Measurements from ENCODE around the gene TTC13. TPM values are rescaled to one million over a fixed set of nuclear protein-coding genes. Genes with fewer than 3 reads are reported as not detected.
"Not testable (repeated sequence)": the region's sequence is repeated elsewhere in the genome, so short reads cannot be mapped to it uniquely, and the experiment has no call there.

TTC13 gene
- total RNA-seq, 1 donor from 2014 or later, result 18.6 TPM

DNA sequence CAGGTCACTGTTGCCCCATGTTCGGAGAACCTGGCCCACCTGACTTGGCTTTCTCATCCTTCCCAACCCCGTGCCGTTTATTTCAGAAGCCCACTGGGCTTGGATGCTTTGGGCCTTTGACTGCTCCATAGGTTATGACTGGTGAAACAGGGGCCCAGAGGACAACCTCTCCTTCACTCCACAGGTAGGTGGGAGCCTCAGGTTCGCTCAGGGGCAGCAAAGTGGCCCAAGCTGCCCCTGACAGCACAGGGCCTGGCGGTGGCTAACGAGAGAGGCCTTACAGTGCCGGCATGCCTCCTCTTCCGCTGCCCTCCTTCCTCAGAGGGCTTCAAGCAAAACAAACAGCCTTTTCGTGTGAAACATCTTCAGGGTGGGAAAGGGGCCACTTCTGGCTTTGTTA lies 44.5 kb upstream of the TTC13 start:
- Histone ChIP-seq H3K27ac (no peak overlapping the region), H3K9me3 (no peaks in the 10 kb centered on the region), H3K36me3 (peaks cover 5% of the 10 kb centered on the region), H3K4me3 (no peak overlapping the region), H3K27me3 (no peaks in the 10 kb centered on the region), H3K4me1 (peaks cover 25% of the 10 kb centered on the region)
- ATAC-seq, result no peak
- no peak for DNase-seq
- intact Hi-C loops (cut with DNase I), result no loop called here
- TF ChIP-seq CTCF (IDR thresholded peaks at IDR 0.05), result no peak

DNA sequence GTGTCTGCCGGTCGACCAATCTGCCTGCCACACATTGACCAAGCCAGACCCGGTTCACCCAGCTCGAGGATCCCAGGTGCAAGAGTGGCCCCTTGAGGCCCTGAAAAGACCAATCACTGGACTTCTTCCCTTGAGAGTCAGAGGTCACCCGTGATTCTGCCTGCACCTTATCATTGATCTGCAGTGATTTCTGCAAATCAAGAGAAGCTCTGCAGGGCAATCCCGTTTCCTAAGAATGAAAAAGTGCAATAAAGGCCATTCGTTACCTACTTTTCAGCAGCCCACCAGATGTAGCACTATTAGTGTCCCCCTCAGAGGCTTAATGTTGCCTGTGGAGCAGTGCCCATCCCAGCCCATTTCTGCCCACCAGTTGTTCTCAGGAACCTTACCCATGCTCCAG lies 43.9 kb upstream of the TTC13 start:
- H3K9me3 ChIP-seq; ATAC-seq; H3K27me3 ChIP-seq; H3K4me3 ChIP-seq; DNase-seq; intact Hi-C loops (cut with DNase I); H3K27ac ChIP-seq; H3K36me3 ChIP-seq: not testable (repeated sequence)
- H3K4me1 ChIP-seq, result peaks cover 19% of the 10 kb centered on the region

DNA sequence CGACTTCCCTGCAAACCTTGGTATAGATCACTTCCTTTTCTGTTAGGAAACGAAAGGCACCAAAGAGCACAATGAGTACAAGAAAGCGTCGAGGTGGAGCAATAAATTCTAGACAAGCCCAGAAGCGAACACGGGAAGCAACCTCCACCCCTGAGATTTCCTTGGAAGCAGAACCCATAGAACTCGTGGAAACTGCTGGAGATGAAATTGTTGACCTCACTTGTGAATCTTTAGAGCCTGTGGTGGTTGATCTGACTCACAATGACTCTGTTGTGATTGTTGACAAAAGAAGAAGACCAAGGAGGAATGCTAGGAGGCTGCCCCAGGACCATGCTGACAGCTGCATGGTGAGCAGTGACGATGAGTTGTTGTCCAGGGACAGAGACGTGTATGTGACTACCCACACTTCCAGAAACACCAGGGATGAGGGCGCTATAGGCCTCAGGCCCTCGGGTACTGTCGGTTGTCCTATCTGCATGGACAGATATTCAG lies 42.9 kb upstream of the TTC13 start:
- no peak for TF ChIP-seq CTCF (IDR thresholded peaks at IDR 0.05)
- Histone ChIP-seq H3K4me1 (peaks cover 18% of the 10 kb centered on the region), H3K4me3 (no peak overlapping the region), H3K27me3 (no peaks in the 10 kb centered on the region), H3K27ac (no peak overlapping the region), H3K9me3 (no peaks in the 10 kb centered on the region), H3K36me3 (peaks cover 5% of the 10 kb centered on the region)
- peak; percentile 65 for ATAC-seq
- no peak for DNase-seq
- intact Hi-C loops (cut with DNase I), result no loop called here

DNA sequence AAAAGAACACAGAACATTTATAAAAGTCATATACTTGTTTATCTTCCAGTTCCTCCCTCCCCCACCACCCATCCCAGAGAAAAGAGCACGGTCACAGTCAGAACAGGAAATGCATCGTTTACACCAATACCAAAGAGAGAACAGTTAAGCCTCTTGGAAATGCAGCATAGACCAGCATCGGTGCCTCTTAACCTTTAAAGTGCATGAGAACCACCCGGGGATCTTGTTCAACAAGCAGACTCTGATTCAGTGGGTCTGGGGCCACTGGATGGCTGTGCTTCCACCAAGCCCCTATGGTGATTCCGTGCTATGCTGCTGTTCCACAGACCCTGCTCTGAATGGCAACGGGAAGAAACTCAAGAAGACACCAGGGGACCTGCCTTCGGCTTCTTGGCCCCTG lies 42.2 kb upstream of the TTC13 start:
- intact Hi-C loops (cut with DNase I), result no loop called here
- peaks cover 5% of the 10 kb centered on the region for H3K36me3 ChIP-seq

DNA sequence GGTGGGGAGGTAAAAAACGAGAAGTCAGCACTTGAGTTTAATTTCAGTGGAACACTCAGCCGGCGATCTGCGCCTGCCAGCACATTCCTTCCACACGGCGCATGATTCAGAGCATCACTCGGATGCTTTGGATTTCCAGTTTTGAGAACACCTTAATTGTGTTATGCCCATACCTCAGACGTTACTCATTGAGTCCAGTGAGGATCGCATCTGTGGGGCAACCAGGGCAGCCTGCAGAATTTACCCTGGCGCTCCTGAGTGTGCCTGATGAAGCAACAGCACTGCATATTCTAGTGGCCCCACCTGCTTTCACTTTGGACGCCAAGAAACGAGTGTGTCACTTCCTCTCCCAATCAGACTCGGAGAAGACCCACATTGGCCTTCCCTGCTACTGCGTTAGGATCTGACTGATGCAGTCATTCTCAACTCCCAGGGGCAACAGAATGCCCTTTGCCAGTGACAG lies 41.5 kb upstream of the TTC13 start:
- peak; percentile 65 for ATAC-seq
- no peaks in the 10 kb centered on the region for H3K27me3 ChIP-seq
- H3K4me3 ChIP-seq, result peak overlapping the region; percentile 19
- H3K27ac ChIP-seq, result peak overlapping the region; percentile 59
- no peak for TF ChIP-seq CTCF (IDR thresholded peaks at IDR 0.05)
- H3K9me3 ChIP-seq, result no peaks in the 10 kb centered on the region
- peaks cover 5% of the 10 kb centered on the region for H3K36me3 ChIP-seq
- peaks cover 18% of the 10 kb centered on the region for H3K4me1 ChIP-seq
- DNase-seq, result no peak
- intact Hi-C loops (cut with DNase I), result no loop called here

More for the DNA sequence above, 42.2 kb upstream of the TTC13 start:
- no peak for TF ChIP-seq CTCF (IDR thresholded peaks at IDR 0.05)
- Histone ChIP-seq H3K27ac (peak overlapping the region; percentile 59), H3K9me3 (no peaks in the 10 kb centered on the region), H3K4me1 (peaks cover 18% of the 10 kb centered on the region), H3K27me3 (no peaks in the 10 kb centered on the region), H3K4me3 (no peak overlapping the region)
- ATAC-seq, result peak; percentile 16
- no peak for DNase-seq

DNA sequence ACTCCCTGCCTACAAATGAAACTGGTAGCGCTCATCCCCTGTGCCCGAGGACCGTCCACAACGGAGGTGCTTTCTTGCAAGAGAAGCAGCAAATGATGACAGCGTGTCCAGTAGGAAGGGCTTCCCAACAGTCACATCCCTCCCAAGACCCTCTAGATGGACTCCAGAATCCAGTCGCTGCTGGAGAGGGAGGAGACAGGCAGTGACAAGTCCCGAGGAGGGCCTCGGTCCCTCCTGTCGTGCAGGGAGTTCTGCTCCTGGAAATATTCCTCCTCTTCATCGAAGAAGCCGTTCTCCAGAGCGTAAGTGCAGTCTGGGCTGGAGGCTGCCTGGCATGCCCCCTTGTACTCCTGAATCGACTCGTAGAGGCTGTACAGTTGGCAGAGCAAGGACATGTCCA lies 41.0 kb upstream of the TTC13 start:
- TF ChIP-seq CTCF (IDR thresholded peaks at IDR 0.05), result no peak
- Histone ChIP-seq H3K9me3 (no peaks in the 10 kb centered on the region), H3K27ac (peak overlapping the region; percentile 59), H3K4me1 (peaks cover 18% of the 10 kb centered on the region), H3K36me3 (peaks cover 5% of the 10 kb centered on the region), H3K27me3 (no peaks in the 10 kb centered on the region), H3K4me3 (no peak overlapping the region)
- DNase-seq (no peak), ATAC-seq (no peak)
- intact Hi-C loops (cut with DNase I), result no loop called here
